PC-3 (cell line): ENCODE measurements around the gene GPSM3. TPM values are rescaled to one million over a fixed set of nuclear protein-coding genes. Genes with fewer than 3 reads are reported as not detected.
A peak's percentile ranks its signal among the peaks of the same experiment; 100 is the strongest.

Experiments used
- ATAC-seq: fragments of 200-7000 bp; cut with Tn5 transposase; 2 replicates; pipeline ENCODE4 v1.9.1; 2020; ENCODE audit warnings: mild to moderate bottlenecking, moderate library complexity
- BruUV-seq: library from RNA; stranded (reverse); fragments of 400-500 nt; replicated peaks from 2 replicates; lab custom pipeline; 2021; lab: Mats Ljungman, UMichigan
- CTCF ChIA-PET: fragments of 300-600 bp; sonication (Branson Sonifier 250); formaldehyde crosslinking; loops from one replicate; lab custom pipeline; 2022; ENCODE audit warnings: antibody characterized with exemption; lab: Charles Lee
- POLR2A ChIA-PET: fragments of 300-600 bp; sonication (Branson Sonifier 250); formaldehyde crosslinking; loops from one replicate; lab custom pipeline; 2022; ENCODE audit warnings: antibody characterized with exemption; ENCODE audit not compliant: unreplicated experiment; lab: Charles Lee
- DNase-seq: peaks from one replicate; pipeline ENCODE4 v3.0.0-alpha.2; 2015
- H2AFZ ChIP-seq: fragments of 300-600 bp; sonication (generic); 2 replicates; pipeline ENCODE4 v1.6.0; 2016; ENCODE audit warnings: antibody characterized with exemption, low read length
- H3F3A ChIP-seq: fragments of 300-600 bp; sonication (generic); one replicate; pipeline ENCODE4 v1.6.0; 2017; ENCODE audit warnings: antibody characterized with exemption, low read length, control low read depth, mild to moderate bottlenecking; ENCODE audit not compliant: unreplicated experiment
- H3K27ac ChIP-seq: fragments of 300-600 bp; sonication (generic); 2 replicates; pipeline ENCODE4 v1.5.1; 2016; ENCODE audit warnings: mild to moderate bottlenecking, low read length
- H3K27me3 ChIP-seq: fragments of 300-600 bp; sonication (generic); 2 replicates; pipeline ENCODE4 v1.6.1; 2016; ENCODE audit warnings: low read length, mixed read lengths
- H3K36me3 ChIP-seq: fragments of 300-600 bp; sonication (generic); 2 replicates; pipeline ENCODE4 v1.6.1; 2016; ENCODE audit warnings: low read depth, mixed run types, low read length, mixed read lengths
- H3K4me1 ChIP-seq: fragments of 300-600 bp; sonication (generic); 2 replicates; pipeline ENCODE4 v1.5.1; 2016; ENCODE audit warnings: low read length; ENCODE audit not compliant: insufficient read depth
- H3K4me2 ChIP-seq: fragments of 300-600 bp; sonication (generic); 2 replicates; pipeline ENCODE4 v1.6.0; 2016; ENCODE audit warnings: low read length
- H3K4me3 ChIP-seq: fragments of 300-600 bp; sonication (generic); 2 replicates; pipeline ENCODE4 v1.5.1; 2016; ENCODE audit warnings: mild to moderate bottlenecking, low read length, mixed read lengths
- H3K79me2 ChIP-seq: fragments of 300-600 bp; sonication (generic); 2 replicates; pipeline ENCODE4 v1.6.1; 2017; ENCODE audit warnings: low read length, mixed read lengths
- H3K9ac ChIP-seq: fragments of 300-600 bp; sonication (generic); 2 replicates; pipeline ENCODE4 v1.6.0; 2016; ENCODE audit warnings: mild to moderate bottlenecking, low read length
- H3K9me2 ChIP-seq: fragments of 300-600 bp; sonication (generic); replicated peaks from 2 replicates; pipeline ENCODE4 v1.6.1; 2016; ENCODE audit warnings: mixed run types, low read length, mixed read lengths
- H3K9me3 ChIP-seq: fragments of 300-600 bp; sonication (generic); 2 replicates; pipeline ENCODE4 v1.6.1; 2016; ENCODE audit warnings: low read length, mixed read lengths
- H4K20me1 ChIP-seq: fragments of 300-600 bp; sonication (generic); 2 replicates; pipeline ENCODE4 v1.6.1; 2016; ENCODE audit warnings: low read length, mixed read lengths
- EZH2 ChIP-seq: fragments of 300-600 bp; sonication (generic); IDR thresholded peaks from one replicate; pipeline ENCODE4 v1.6.1; 2017; ENCODE audit warnings: antibody characterized with exemption, mild to moderate bottlenecking, low read length; ENCODE audit not compliant: unreplicated experiment
- EZH2phosphoT487 ChIP-seq: fragments of 300-600 bp; sonication (generic); IDR thresholded peaks from 2 replicates; pipeline ENCODE4 v1.6.1; 2018; ENCODE audit warnings: mild to moderate bottlenecking, antibody characterized with exemption, low read length, borderline replicate concordance
- intact Hi-C: fragments of 100-400 bp; cut with micrococcal nuclease; formaldehyde crosslinking; loops from 2 replicates; pipeline ENCODE4 v1.9.0; 2023
- total RNA-seq: library from RNA; depleted of rRNA; stranded (reverse); fragments of >200 nt; gene quantifications from 2 replicates; pipeline ENCODE4 v1.2.3, GENCODE V29; 2014
- TF ChIP-seq, protein P1 (sequence below): fragments of 300-600 bp; sonication (generic); conservative IDR thresholded peaks from 2 replicates; pipeline ENCODE4 v1.5.1; 2017; ENCODE audit warnings: antibody characterized with exemption, low read depth, mild to moderate bottlenecking, low read length

GPSM3 gene
- total RNA-seq, 1 experiment from 2014 or later: 5.0 TPM

DNA sequence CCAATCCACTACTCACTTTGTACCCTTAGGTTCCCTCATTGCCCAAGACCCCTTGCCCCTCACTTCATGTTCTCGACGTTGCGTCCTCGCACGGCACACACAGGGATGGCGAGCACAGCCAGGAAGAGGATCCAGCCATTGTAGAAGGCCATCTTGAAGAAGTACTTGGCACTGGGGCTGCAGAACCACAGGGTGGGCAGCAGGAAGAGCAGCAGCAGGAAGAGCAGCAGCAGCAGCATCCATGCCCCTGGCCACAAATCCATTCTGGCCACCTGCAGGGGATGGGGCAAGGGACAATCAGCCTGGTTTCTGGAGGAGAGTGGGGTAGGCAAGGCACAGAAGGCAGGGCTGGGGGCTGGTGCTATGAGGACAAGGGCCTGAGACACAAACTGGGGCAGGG, 21.2 kb downstream of the GPSM3 start:
- H3F3A ChIP-seq: no peaks in the 10 kb centered on the region
- CTCF ChIA-PET: no interaction called here
- H3K4me3 ChIP-seq: no peak overlapping the region
- H3K27ac ChIP-seq: no peak overlapping the region
- H3K4me2 ChIP-seq: no peak overlapping the region
- POLR2A ChIA-PET: no interaction called here
- BruUV-seq: no TSS peak
- H3K9ac ChIP-seq: no peak overlapping the region
- H3K27me3 ChIP-seq: no peaks in the 10 kb centered on the region
- no peak for DNase-seq
- no peak overlapping the region for H2AFZ ChIP-seq
- intact Hi-C loops: no loop called here
- TF ChIP-seq EZH2 (no peak), EZH2phosphoT487 (no peak)
- TF ChIP-seq, protein P1, sequence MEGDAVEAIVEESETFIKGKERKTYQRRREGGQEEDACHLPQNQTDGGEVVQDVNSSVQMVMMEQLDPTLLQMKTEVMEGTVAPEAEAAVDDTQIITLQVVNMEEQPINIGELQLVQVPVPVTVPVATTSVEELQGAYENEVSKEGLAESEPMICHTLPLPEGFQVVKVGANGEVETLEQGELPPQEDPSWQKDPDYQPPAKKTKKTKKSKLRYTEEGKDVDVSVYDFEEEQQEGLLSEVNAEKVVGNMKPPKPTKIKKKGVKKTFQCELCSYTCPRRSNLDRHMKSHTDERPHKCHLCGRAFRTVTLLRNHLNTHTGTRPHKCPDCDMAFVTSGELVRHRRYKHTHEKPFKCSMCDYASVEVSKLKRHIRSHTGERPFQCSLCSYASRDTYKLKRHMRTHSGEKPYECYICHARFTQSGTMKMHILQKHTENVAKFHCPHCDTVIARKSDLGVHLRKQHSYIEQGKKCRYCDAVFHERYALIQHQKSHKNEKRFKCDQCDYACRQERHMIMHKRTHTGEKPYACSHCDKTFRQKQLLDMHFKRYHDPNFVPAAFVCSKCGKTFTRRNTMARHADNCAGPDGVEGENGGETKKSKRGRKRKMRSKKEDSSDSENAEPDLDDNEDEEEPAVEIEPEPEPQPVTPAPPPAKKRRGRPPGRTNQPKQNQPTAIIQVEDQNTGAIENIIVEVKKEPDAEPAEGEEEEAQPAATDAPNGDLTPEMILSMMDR: no peak
- ATAC-seq: no peak
- H3K9me2 ChIP-seq: no peaks in the 10 kb centered on the region
- H3K36me3 ChIP-seq: peaks cover 16% of the 10 kb centered on the region; the same call in 1 of the 2 replicates
- no peaks in the 10 kb centered on the region for H4K20me1 ChIP-seq
- peaks cover 21% of the 10 kb centered on the region for H3K79me2 ChIP-seq
- peaks cover 11% of the 10 kb centered on the region for H3K4me1 ChIP-seq
- no peaks in the 10 kb centered on the region for H3K9me3 ChIP-seq

- CTCF ChIA-PET: no interaction called here
- intact Hi-C loops: no loop called here
- DNase-seq: no peak
- Histone ChIP-seq H4K20me1 (no peaks in the 10 kb centered on the region), H3K4me1 (peaks cover 9% of the 10 kb centered on the region; the same call in 1 of the 2 replicates), H3K36me3 (peaks cover 16% of the 10 kb centered on the region; the same call in 1 of the 2 replicates), H3K9me2 (no peaks in the 10 kb centered on the region), H2AFZ (no peak overlapping the region), H3K27ac (no peak overlapping the region), H3K9me3 (no peaks in the 10 kb centered on the region), H3K4me3 (no peak overlapping the region), H3K4me2 (no peak overlapping the region), H3K27me3 (no peaks in the 10 kb centered on the region), H3K9ac (no peak overlapping the region), H3F3A (no peaks in the 10 kb centered on the region), H3K79me2 (peaks cover 16% of the 10 kb centered on the region)
- no TSS peak for BruUV-seq
- POLR2A ChIA-PET: no interaction called here
- ATAC-seq: no peak
- TF ChIP-seq, protein P1: no peak
- TF ChIP-seq EZH2 (no peak), EZH2phosphoT487 (no peak)
Observed at GRCh38 chr6:32170294-32170693, 22.1 kb downstream of the GPSM3 start.

DNA sequence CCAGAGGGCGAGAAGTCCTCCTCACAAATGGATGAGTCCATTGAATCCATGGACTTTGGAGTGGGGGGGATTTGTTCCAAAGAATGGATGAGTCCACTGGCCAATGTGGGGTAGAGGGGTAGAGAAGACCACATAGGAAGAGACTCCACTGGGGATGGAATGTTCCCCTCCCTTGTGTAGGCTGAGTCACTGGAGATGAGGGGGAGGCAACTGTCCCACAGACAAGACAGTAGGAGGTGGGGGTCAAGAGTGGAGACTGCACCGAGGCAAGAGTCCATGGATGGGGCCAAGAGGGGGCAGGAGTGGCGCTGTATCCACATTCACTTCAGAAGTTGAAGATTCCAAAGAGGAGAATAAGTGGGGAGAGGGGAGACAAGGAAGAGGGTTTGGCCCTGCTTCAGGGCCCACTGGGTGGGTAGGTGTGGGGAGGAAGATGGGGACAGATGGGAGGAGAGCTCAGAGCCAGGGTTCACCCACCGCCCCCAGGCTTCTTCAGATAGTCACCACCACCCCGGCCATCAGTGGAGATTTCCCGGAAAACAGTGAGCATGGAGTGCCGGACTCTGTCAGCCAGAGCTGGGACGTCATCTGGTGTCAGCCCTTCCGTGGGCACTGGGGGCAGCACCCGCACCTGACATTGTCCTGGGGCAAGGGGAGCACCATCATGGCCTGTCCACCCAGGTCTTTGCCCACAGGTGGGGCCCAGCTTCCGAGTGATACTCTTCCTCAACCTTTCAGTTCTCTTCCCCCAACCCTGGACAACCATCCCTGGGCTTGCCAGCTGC, 23.4 kb downstream of the GPSM3 start:
- Histone ChIP-seq H3K9me3 (no peaks in the 10 kb centered on the region), H3K79me2 (peaks cover 3% of the 10 kb centered on the region; the same call in 1 of the 2 replicates), H3K4me3 (no peak overlapping the region), H3K36me3 (peaks cover 16% of the 10 kb centered on the region; the same call in 1 of the 2 replicates), H3K4me2 (no peak overlapping the region), H3K27me3 (no peaks in the 10 kb centered on the region), H3K9ac (no peak overlapping the region), H2AFZ (no peak overlapping the region), H4K20me1 (no peaks in the 10 kb centered on the region), H3K9me2 (no peaks in the 10 kb centered on the region), H3K27ac (no peak overlapping the region), H3K4me1 (no peaks in the 10 kb centered on the region), H3F3A (no peaks in the 10 kb centered on the region)
- TF ChIP-seq EZH2 (no peak), EZH2phosphoT487 (no peak)
- TF ChIP-seq, protein P1: 0 out of 2 replicates have a peak, but pooled peaks have one; percentile 12
- ATAC-seq (peak; percentile 29; the same call in 1 of the 2 replicates), DNase-seq (no peak)
- intact Hi-C loops: no loop called here
- CTCF ChIA-PET: interaction anchor here (0.5 to 0.6 kb wide), 2 partner anchors 10 to 55 kb away, joined by 5 to 12 read pairs; partner anchors contain the start of gene NOTCH4
- BruUV-seq: no TSS peak
- POLR2A ChIA-PET: interaction anchor here (0.6 kb wide), 1 partner anchor 14 kb away, joined by 3 read pairs; no protein-coding TSS in a partner anchor
